ENCODE data around the gene HBS1L.

The HBS1L gene

DNA sequence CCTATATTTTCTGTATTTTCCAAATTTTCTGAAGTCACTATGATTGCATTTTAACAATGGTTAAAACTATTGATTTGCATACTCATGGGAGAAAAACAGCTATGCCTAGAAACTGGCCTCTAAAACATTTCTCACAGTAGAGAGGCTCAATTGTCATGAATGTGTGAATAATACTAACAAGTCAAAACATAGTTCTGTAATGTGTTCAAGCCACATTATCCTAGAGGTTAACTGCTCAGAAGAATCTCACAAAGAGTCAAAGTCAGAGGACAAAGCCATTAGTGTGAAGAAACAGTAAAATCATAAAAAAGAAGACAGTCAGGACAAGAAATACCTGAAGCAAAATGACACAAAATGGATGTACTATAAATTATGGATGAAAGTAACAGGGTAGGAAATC is 92.2 kb downstream of the HBS1L start:
- no peak overlapping the region for H3K4me3 ChIP-seq (ENCODE audit: low read length)
- no peak overlapping the region for H3K9ac ChIP-seq (ENCODE audit: low read depth, low read length)
- H3K4me1 ChIP-seq (ENCODE audit: control insufficient read depth, insufficient read depth, low read length) = no peaks in the 10 kb centered on the region
- H3K27me3 ChIP-seq (ENCODE audit: control insufficient read depth, insufficient read depth, low read length) = no peaks in the 10 kb centered on the region
- no peak overlapping the region for H3K4me2 ChIP-seq (ENCODE audit: low read length)
- H3K9me3 ChIP-seq (replicated peaks; ENCODE audit: low read length) = peaks cover 6% of the 10 kb centered on the region
- H3K36me3 ChIP-seq (ENCODE audit: insufficient read depth, low read length) = peaks cover 21% of the 10 kb centered on the region

DNA sequence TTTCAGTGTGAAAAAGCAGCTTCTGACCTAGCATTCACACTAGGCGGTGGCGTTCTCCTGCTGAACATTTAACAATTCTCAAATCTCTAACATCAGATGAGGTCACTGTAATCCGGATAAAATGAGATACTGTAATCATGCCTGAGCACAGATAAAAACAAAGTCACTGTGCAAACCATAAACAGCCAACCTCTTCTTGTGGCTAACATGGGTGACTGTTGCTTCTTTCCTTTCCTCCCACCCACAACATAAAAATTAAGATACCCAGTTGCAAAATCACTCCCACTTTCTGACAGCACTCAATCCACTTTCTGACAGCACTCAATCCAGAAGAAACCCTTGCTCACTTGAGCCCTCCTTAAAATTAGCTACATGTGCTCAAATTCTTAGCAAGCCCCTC is 93.3 kb downstream of the HBS1L start:
- Histone ChIP-seq H3K36me3 (ENCODE audit: insufficient read depth, low read length) (peaks cover 21% of the 10 kb centered on the region), H3K4me2 (ENCODE audit: low read length) (no peak overlapping the region), H3K27me3 (ENCODE audit: control insufficient read depth, insufficient read depth, low read length) (no peaks in the 10 kb centered on the region)

GRCh38 chr6:134959603-134960002 is 95.0 kb downstream of the HBS1L start:
- no peak overlapping the region for H3K4me2 ChIP-seq (ENCODE audit: low read length)
- peaks cover 7% of the 10 kb centered on the region for H3K36me3 ChIP-seq (ENCODE audit: insufficient read depth, low read length)
- H3K9me3 ChIP-seq (replicated peaks; ENCODE audit: low read length) = peaks cover 6% of the 10 kb centered on the region
- peaks cover 4% of the 10 kb centered on the region for H3K4me1 ChIP-seq (ENCODE audit: control insufficient read depth, insufficient read depth, low read length)
- no peak overlapping the region for H3K9ac ChIP-seq (ENCODE audit: low read depth, low read length)
- H3K4me3 ChIP-seq (ENCODE audit: low read length) = no peak overlapping the region
- H3K27me3 ChIP-seq (ENCODE audit: control insufficient read depth, insufficient read depth, low read length) = no peaks in the 10 kb centered on the region

More for the DNA sequence above, 93.3 kb downstream of the HBS1L start:
- no peak overlapping the region for H3K4me3 ChIP-seq (ENCODE audit: low read length)
- peaks cover 6% of the 10 kb centered on the region for H3K9me3 ChIP-seq (replicated peaks; ENCODE audit: low read length)
- no peak overlapping the region for H3K9ac ChIP-seq (ENCODE audit: low read depth, low read length)
- H3K4me1 ChIP-seq (ENCODE audit: control insufficient read depth, insufficient read depth, low read length) = peaks cover 3% of the 10 kb centered on the region

DNA sequence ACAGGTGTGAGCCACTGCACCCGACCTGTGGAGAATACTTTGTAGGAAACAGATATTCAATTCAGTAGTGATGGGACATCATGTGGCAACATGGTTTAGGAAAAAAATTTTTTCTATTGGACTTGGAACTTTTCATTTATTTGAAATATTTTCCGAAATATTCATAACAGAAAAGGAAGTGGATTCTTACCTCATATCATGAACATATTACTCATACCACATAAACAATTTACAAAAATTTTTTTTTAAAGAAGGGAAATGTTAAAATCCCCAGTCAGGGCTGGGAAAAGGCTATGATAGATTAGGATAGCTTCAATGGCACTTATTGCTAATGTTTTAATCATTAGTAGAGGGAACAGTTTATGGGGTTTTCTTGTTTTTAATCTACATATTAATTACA is 97.9 kb downstream of the HBS1L start:
- Histone ChIP-seq H3K4me3 (ENCODE audit: low read length) (no peak overlapping the region), H3K4me2 (ENCODE audit: low read length) (no peak overlapping the region), H3K4me1 (ENCODE audit: control insufficient read depth, insufficient read depth, low read length) (peaks cover 4% of the 10 kb centered on the region), H3K36me3 (ENCODE audit: insufficient read depth, low read length) (peaks cover 3% of the 10 kb centered on the region), H3K9me3 (replicated peaks; ENCODE audit: low read length) (peaks cover 6% of the 10 kb centered on the region), H3K9ac (ENCODE audit: low read depth, low read length) (no peak overlapping the region), H3K27me3 (ENCODE audit: control insufficient read depth, insufficient read depth, low read length) (no peaks in the 10 kb centered on the region)

DNA sequence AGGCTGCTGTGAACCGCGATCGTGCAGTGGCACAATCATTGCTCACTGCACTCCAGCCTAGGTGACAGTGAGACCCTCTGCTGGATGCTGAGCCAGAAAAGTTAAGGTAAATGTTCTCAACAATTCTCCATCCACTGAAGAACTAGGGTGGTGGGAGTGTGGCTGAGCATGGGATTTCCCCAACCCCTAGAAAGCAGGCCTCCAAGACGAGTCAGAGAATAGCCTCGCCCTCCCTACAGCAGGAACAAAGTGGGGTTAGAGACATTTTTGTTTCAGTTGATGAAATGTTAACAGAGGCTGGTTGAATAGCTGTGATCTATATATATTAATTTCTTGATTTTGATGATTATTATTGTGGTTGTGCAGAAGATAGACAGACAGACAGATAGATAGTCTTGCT is 98.6 kb downstream of the HBS1L start:
- H3K9ac ChIP-seq (ENCODE audit: low read depth, low read length) = no peak overlapping the region
- no peak overlapping the region for H3K4me2 ChIP-seq (ENCODE audit: low read length)
- H3K9me3 ChIP-seq (replicated peaks; ENCODE audit: low read length) = peaks cover 6% of the 10 kb centered on the region
- H3K4me1 ChIP-seq (ENCODE audit: control insufficient read depth, insufficient read depth, low read length) = peaks cover 4% of the 10 kb centered on the region
- no peaks in the 10 kb centered on the region for H3K27me3 ChIP-seq (ENCODE audit: control insufficient read depth, insufficient read depth, low read length)
- H3K4me3 ChIP-seq (ENCODE audit: low read length) = no peak overlapping the region
- peaks cover 3% of the 10 kb centered on the region for H3K36me3 ChIP-seq (ENCODE audit: insufficient read depth, low read length)

- no peak overlapping the region for H3K4me2 ChIP-seq (ENCODE audit: low read length)
- H3K36me3 ChIP-seq (ENCODE audit: insufficient read depth, low read length) = peaks cover 3% of the 10 kb centered on the region
- no peak overlapping the region for H3K4me3 ChIP-seq (ENCODE audit: low read length)
- peaks cover 4% of the 10 kb centered on the region for H3K9me3 ChIP-seq (replicated peaks; ENCODE audit: low read length)
- no peak overlapping the region for H3K9ac ChIP-seq (ENCODE audit: low read depth, low read length)
- H3K4me1 ChIP-seq (ENCODE audit: control insufficient read depth, insufficient read depth, low read length) = peaks cover 4% of the 10 kb centered on the region
- no peaks in the 10 kb centered on the region for H3K27me3 ChIP-seq (ENCODE audit: control insufficient read depth, insufficient read depth, low read length)
These were observed 100.2 kb downstream of the HBS1L start for GRCh38 chr6:134954272-134955000.

GRCh38 chr6:134951494-134952263 is 102.9 kb downstream of the HBS1L start:
- peaks cover 4% of the 10 kb centered on the region for H3K4me1 ChIP-seq (ENCODE audit: control insufficient read depth, insufficient read depth, low read length)
- H3K9ac ChIP-seq (ENCODE audit: low read depth, low read length) = no peak overlapping the region
- no peaks in the 10 kb centered on the region for H3K36me3 ChIP-seq (ENCODE audit: insufficient read depth, low read length)
- no peaks in the 10 kb centered on the region for H3K27me3 ChIP-seq (ENCODE audit: control insufficient read depth, insufficient read depth, low read length)
- no peaks in the 10 kb centered on the region for H3K9me3 ChIP-seq (replicated peaks; ENCODE audit: low read length)
- H3K4me3 ChIP-seq (ENCODE audit: low read length) = no peak overlapping the region
- H3K4me2 ChIP-seq (ENCODE audit: low read length) = no peak overlapping the region

DNA sequence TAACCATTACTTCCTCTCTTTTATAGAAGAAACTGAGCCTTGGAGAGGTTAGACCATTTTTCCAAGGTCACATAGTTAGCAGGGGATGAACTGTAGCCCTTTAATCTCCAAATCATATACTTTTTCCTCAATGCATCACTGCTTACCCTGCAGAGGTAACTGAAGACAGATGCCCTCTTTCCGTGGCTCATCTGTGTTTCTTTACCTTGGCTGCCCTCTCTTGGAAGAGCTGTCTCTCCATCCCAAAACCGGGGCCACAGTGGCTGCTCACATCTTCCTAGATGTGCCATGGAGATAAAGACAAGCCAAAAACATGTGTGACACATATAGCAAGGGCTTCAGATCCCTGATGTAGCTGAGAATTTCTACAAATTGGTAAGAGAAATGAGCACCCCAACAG is 104.1 kb downstream of the HBS1L start:
- no peaks in the 10 kb centered on the region for H3K36me3 ChIP-seq (ENCODE audit: insufficient read depth, low read length)
- H3K9ac ChIP-seq (ENCODE audit: low read depth, low read length) = no peak overlapping the region
- no peaks in the 10 kb centered on the region for H3K4me1 ChIP-seq (ENCODE audit: control insufficient read depth, insufficient read depth, low read length)
- H3K27me3 ChIP-seq (ENCODE audit: control insufficient read depth, insufficient read depth, low read length) = no peaks in the 10 kb centered on the region
- no peak overlapping the region for H3K4me3 ChIP-seq (ENCODE audit: low read length)
- H3K4me2 ChIP-seq (ENCODE audit: low read length) = no peak overlapping the region
- no peaks in the 10 kb centered on the region for H3K9me3 ChIP-seq (replicated peaks; ENCODE audit: low read length)

- H3K9ac ChIP-seq (ENCODE audit: low read depth, low read length) = no peak within 1 kb of the TSS
- H3K4me2 ChIP-seq (ENCODE audit: low read length) = no peak within 1 kb of the TSS
- H3K27me3 ChIP-seq (ENCODE audit: control insufficient read depth, insufficient read depth, low read length) = no peaks in the 10 kb centered on the region
- H3K9me3 ChIP-seq (replicated peaks; ENCODE audit: low read length) = no peaks in the 10 kb centered on the region
- H3K36me3 ChIP-seq (ENCODE audit: insufficient read depth, low read length) = no peaks in the 10 kb centered on the region
- no peak within 1 kb of the TSS for H3K4me3 ChIP-seq (ENCODE audit: low read length)
- H3K4me1 ChIP-seq (ENCODE audit: control insufficient read depth, insufficient read depth, low read length) = no peaks in the 10 kb centered on the region
These were observed 104.7 kb downstream of the HBS1L start, which contains the start of gene ALDH8A1 for GRCh38 chr6:134949927-134950326. TSS of gene ALDH8A1 (minus strand) at chr6:134950101. CDS start at chr6:134950053, 48 bp downstream.

DNA sequence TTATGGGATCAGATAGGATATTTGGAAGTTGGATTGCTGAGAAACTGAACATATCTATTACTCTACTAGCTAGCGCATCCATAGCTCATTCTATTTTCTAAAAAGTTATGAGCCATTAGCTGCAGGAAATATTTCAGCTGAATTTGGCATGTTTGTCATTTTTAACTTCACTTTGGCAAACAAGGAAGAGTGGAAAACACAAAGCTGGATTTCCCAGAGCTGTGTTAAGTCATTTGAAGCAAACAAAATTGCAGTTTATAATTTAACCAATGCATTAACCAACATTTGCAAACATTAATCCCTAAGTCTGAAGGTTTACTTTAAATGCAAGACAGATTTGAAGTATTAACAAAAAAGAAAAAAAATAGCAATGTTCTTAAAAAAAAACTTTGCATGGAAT is 105.9 kb downstream of the HBS1L start:
- no peak overlapping the region for H3K4me2 ChIP-seq (ENCODE audit: low read length)
- H3K9ac ChIP-seq (ENCODE audit: low read depth, low read length) = no peak overlapping the region
- no peaks in the 10 kb centered on the region for H3K9me3 ChIP-seq (replicated peaks; ENCODE audit: low read length)
- no peaks in the 10 kb centered on the region for H3K4me1 ChIP-seq (ENCODE audit: control insufficient read depth, insufficient read depth, low read length)
- no peaks in the 10 kb centered on the region for H3K27me3 ChIP-seq (ENCODE audit: control insufficient read depth, insufficient read depth, low read length)
- no peak overlapping the region for H3K4me3 ChIP-seq (ENCODE audit: low read length)
- H3K36me3 ChIP-seq (ENCODE audit: insufficient read depth, low read length) = no peaks in the 10 kb centered on the region

DNA sequence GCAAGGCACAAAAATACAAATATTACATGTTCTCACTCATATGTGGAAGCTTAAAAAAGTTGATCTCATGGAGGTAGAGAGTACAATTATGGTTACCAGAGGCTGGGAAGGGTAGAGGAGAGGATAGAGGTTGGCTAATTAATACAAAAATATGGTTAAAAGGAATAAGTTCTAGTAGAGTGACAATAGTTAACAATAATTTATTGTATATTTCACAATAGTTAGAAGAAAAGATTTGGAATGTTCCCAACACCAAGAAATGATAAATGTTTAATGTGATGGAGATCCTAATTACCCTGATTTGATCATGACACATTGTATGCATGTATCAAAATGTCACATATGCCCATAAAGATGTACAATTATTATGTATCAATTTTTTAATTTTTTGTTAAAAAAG is 106.5 kb downstream of the HBS1L start:
- no peaks in the 10 kb centered on the region for H3K4me1 ChIP-seq (ENCODE audit: control insufficient read depth, insufficient read depth, low read length)
- no peak overlapping the region for H3K4me3 ChIP-seq (ENCODE audit: low read length)
- no peaks in the 10 kb centered on the region for H3K27me3 ChIP-seq (ENCODE audit: control insufficient read depth, insufficient read depth, low read length)
- no peaks in the 10 kb centered on the region for H3K36me3 ChIP-seq (ENCODE audit: insufficient read depth, low read length)
- no peak overlapping the region for H3K4me2 ChIP-seq (ENCODE audit: low read length)
- H3K9me3 ChIP-seq (replicated peaks; ENCODE audit: low read length) = no peaks in the 10 kb centered on the region
- H3K9ac ChIP-seq (ENCODE audit: low read depth, low read length) = no peak overlapping the region

- H3K9me3 ChIP-seq (replicated peaks; ENCODE audit: low read length) = no peaks in the 10 kb centered on the region
- H3K4me1 ChIP-seq (ENCODE audit: control insufficient read depth, insufficient read depth, low read length) = no peaks in the 10 kb centered on the region
- no peaks in the 10 kb centered on the region for H3K36me3 ChIP-seq (ENCODE audit: insufficient read depth, low read length)
- H3K27me3 ChIP-seq (ENCODE audit: control insufficient read depth, insufficient read depth, low read length) = no peaks in the 10 kb centered on the region
- H3K9ac ChIP-seq (ENCODE audit: low read depth, low read length) = no peak overlapping the region
- no peak overlapping the region for H3K4me2 ChIP-seq (ENCODE audit: low read length)
- H3K4me3 ChIP-seq (ENCODE audit: low read length) = no peak overlapping the region
These were observed 109.6 kb downstream of the HBS1L start for GRCh38 chr6:134945045-134945444.
